GM21423 (cell line): ENCODE results near the gene SGPP2.

ENCODE experiments used
- ATAC-seq: cut with Tn5 transposase; IDR thresholded peaks from one replicate; pipeline ENCODE4 v1.9.1; 2021; ENCODE audit warnings: mild to moderate bottlenecking, moderate library complexity; ENCODE audit not compliant: unreplicated experiment

The SGPP2 gene

GRCh38 chr2:222521099-222521498 is 96.8 kb downstream of the SGPP2 start:
- peak; percentile 51 for ATAC-seq

GRCh38 chr2:222522082-222522481 is 97.7 kb downstream of the SGPP2 start:
- ATAC-seq = no peak

- peak; percentile 67 for ATAC-seq
These were observed 99.6 kb downstream of the SGPP2 start for GRCh38 chr2:222523783-222524544.

- ATAC-seq = no peak
These were observed 101.5 kb downstream of the SGPP2 start for GRCh38 chr2:222525811-222526210.

GRCh38 chr2:222526480-222527277 is 102.3 kb downstream of the SGPP2 start:
- ATAC-seq = no peak

GRCh38 chr2:222532315-222532714 is 108.0 kb downstream of the SGPP2 start:
- ATAC-seq = no peak

- no peak for ATAC-seq
These were observed 111.1 kb downstream of the SGPP2 start for GRCh38 chr2:222535477-222535876.

- ATAC-seq = no peak
These were observed 114.2 kb downstream of the SGPP2 start for GRCh38 chr2:222538535-222538934.

GRCh38 chr2:222544661-222545060 is 120.3 kb downstream of the SGPP2 start:
- no peak for ATAC-seq

- ATAC-seq = no peak
These were observed 121.8 kb downstream of the SGPP2 start for GRCh38 chr2:222545823-222546795.

- ATAC-seq = no peak
These were observed 122.7 kb downstream of the SGPP2 start for GRCh38 chr2:222547083-222547482.

- no peak for ATAC-seq
These were observed 124.6 kb downstream of the SGPP2 start for GRCh38 chr2:222548992-222549391.

- ATAC-seq = no peak
These were observed 130.2 kb downstream of the SGPP2 start for GRCh38 chr2:222554517-222554916.

- no peak for ATAC-seq
These were observed 136.8 kb downstream of the SGPP2 start for GRCh38 chr2:222561151-222561550.

GRCh38 chr2:222561817-222562645 is 137.7 kb downstream of the SGPP2 start:
- peak; percentile 83 for ATAC-seq

- no peak for ATAC-seq
These were observed 138.9 kb downstream of the SGPP2 start for GRCh38 chr2:222563106-222563718.

- no peak for ATAC-seq
These were observed 139.6 kb downstream of the SGPP2 start for GRCh38 chr2:222563936-222564335.

- ATAC-seq = no peak
These were observed 141.9 kb downstream of the SGPP2 start for GRCh38 chr2:222566229-222566628.

- no peak for ATAC-seq
These were observed 144.5 kb downstream of the SGPP2 start for GRCh38 chr2:222568865-222569264.

- no peak for ATAC-seq
These were observed 145.5 kb downstream of the SGPP2 start for GRCh38 chr2:222569826-222570225.
